ENCODE data around the gene TPK1.

DNA sequence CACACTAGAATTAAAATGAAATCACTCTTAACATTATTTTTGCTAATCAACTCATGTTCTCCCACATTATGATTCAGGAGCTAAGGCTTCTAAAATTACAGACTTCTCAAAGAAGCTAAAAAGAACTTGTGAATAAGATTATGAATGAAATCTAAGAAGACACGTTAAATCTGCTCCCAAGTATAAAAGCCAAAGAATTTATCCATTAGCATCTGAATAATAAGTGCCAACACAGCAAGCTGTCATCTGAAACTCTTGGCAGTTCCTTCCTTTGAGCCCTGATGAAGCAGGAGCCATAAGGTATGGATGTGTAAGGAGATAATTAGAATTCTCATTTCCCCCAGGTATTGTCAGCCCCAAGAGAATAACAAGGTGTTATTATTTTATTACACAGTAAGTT is 50.3 kb downstream of the TPK1 start:
- TF ChIP-seq POLR2AphosphoS5 (IDR thresholded peaks at IDR 0.05) = no peak
- TF ChIP-seq, protein P1, sequence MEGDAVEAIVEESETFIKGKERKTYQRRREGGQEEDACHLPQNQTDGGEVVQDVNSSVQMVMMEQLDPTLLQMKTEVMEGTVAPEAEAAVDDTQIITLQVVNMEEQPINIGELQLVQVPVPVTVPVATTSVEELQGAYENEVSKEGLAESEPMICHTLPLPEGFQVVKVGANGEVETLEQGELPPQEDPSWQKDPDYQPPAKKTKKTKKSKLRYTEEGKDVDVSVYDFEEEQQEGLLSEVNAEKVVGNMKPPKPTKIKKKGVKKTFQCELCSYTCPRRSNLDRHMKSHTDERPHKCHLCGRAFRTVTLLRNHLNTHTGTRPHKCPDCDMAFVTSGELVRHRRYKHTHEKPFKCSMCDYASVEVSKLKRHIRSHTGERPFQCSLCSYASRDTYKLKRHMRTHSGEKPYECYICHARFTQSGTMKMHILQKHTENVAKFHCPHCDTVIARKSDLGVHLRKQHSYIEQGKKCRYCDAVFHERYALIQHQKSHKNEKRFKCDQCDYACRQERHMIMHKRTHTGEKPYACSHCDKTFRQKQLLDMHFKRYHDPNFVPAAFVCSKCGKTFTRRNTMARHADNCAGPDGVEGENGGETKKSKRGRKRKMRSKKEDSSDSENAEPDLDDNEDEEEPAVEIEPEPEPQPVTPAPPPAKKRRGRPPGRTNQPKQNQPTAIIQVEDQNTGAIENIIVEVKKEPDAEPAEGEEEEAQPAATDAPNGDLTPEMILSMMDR (IDR thresholded peaks at IDR 0.05) = no peak
- TF ChIP-seq POLR2A (IDR thresholded peaks at IDR 0.05) = no peak
